HG03442 (cell line): ENCODE measurements around the gene NKX1-1.
"Not testable (repeated sequence)": the region's sequence is repeated elsewhere in the genome, so short reads cannot be mapped to it uniquely, and the experiment has no call there.

ENCODE experiments used
- ATAC-seq: cut with Tn5 transposase; IDR thresholded peaks from one replicate; pipeline ENCODE4 v1.9.1; 2021; ENCODE audit warnings: mild to moderate bottlenecking, moderate library complexity; ENCODE audit not compliant: unreplicated experiment

The NKX1-1 gene

GRCh38 chr4:1393866-1394265 lies 12.4 kb downstream of the NKX1-1 start:
- no peak for ATAC-seq

DNA sequence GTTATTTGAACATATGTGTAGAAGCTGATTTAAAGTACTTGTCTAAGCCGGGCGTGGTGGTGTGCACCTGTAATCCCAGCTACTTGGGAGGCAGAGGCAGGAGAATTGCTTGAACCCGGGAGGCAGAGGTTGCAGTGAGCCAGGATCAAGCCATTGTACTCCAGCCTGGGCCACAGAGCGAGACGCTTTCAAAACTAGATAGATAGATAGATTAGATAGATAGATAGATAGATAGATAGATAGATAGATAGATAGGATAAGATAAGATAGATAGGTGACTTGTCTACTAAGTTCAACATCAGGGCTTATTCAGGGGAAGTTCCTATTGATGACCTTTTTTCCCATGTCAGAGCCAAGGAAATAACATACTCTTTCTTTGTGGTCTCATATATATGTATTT lies 12.9 kb downstream of the NKX1-1 start:
- not testable (repeated sequence) for ATAC-seq

GRCh38 chr4:1385373-1386340 lies 20.6 kb downstream of the NKX1-1 start:
- ATAC-seq, result no peak

DNA sequence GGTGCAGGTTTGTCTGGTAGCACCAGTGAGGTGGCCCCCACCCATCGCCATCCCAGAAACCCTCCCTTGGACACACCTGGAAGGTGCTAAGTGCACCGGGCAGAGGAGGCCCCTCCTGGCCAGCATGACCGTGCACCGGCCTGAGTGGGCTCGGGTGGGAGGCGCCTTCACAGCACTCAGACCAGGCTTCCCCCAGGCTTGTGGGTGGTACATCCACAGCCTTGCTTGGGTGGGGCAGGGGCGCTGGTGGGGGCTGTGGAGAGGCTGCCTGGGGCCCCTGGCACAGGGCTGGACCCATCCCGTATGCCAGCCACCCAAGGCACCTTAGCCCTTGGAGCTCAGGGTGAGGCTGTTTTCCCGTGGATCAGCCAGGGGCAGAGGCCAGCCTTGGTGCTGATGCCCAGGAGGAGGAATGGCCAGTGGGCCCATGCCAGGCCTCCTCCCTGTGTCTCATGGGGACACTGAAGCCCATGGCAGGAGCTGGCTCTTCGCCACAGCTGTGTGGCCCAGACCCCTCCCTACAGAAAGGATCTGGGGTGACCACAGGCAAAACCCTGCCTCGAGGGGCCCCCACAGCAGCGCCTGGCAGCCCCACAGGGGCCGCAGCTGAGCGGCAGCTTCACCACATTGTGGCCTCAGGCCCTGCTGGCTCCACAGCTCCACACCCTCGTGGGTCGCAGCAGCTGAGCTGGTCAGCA lies 21.4 kb downstream of the NKX1-1 start:
- no peak for ATAC-seq

GRCh38 chr4:1383728-1384591 lies 22.3 kb downstream of the NKX1-1 start:
- no peak for ATAC-seq

GRCh38 chr4:1382776-1383727 lies 23.2 kb downstream of the NKX1-1 start:
- no peak for ATAC-seq

- no peak for ATAC-seq
Measured at GRCh38 chr4:1381944-1382541, 24.2 kb downstream of the NKX1-1 start.

DNA sequence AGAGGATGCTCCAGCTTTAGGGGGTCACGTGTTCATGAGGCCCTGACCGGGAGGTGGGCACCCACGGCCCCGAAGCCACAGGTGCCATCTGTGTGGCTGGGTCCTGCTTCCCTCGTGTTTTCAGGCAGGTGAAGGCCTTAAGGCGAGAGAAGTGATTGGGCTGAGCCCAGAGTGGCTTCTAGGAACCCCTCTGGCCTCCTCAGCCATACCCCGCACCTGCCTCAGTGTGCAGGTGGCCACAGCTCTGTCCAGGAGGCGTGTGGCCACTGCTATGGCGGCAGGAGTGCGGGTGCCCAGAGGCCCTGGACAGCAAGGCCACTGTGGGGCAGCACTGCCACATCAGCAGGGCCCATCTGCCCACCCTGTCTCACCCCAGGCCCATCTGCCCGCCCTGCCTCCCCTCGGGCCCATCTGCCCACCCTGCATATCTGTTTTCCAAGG lies 25.0 kb downstream of the NKX1-1 start:
- ATAC-seq, result no peak

DNA sequence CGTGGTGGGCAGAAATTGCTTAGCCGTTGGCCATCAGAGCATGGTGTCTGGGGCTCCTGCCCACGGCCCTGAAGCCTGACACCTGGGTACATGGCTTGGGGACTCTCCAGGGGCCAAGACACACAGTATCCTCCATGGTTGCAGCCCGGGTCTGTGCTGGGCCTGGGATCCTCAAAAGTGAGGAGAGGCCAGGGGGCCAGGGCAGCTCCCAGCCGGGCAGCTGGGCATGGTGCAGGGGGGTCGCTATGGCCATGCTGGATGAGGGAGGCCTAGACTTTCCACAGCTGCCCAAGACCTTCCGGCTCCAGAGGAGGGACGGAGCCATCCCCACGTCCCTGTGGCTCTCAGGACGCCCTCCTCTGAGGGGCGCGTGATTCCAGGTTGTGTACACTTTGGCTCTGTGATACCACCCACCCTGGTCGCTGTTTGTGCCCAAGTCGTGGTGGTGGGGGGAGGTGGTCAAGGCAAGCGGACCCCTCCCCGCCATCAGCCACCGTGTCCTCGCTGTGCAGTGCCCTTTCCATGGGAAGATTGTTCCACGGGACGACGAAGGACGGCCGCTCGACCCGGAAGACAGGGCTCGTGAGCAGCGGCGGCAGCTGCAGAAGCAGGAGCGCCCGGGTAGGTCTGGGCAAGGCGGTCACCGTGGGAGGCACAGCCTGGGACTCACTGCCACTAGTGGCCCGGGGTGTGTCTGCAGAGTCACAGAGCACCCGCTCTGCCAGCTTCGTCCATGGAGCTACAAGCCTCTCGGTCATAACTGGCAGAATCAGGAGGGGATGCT lies 25.7 kb downstream of the NKX1-1 start:
- ATAC-seq, result no peak

- no peak for ATAC-seq
Measured at GRCh38 chr4:1379801-1380331, 26.4 kb downstream of the NKX1-1 start.

- no peak for ATAC-seq
Measured at GRCh38 chr4:1379351-1379781, 26.9 kb downstream of the NKX1-1 start.

DNA sequence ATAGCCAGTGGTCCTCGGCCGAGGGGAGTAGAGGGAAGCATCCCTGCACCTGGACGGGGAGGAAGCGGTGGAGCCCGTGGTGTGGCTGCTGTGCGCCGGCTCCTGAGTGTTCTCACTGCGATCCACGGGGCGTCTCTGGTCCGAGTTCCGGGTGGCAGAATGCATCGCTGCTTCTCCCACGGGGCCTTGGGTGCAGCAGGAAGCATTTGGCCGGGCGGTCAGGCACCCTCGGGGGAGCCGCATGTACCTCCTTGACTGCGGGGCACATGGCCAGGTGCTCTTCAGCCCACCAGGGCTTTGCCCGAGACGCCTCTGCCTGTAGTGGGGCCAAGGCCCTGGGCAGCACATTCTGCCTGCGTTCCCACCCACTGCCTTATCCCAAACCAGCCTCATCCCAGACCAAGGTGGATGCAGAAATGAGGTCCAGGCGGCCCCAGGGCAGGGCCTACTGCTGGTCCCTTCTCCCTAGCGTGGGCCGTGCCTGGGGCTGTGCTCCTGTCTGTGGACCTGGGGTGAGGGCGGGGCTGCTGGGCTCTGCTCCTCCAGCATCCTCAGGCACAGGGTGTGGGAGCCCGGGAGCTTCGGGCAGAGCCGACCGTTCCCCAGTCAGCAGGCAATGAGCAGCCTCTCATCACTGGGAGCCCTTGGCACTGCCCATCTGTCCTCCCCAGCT lies 27.5 kb downstream of the NKX1-1 start:
- ATAC-seq, result no peak

- no peak for ATAC-seq
Measured at GRCh38 chr4:1377606-1378261, 28.5 kb downstream of the NKX1-1 start.

GRCh38 chr4:1376841-1377605 lies 29.2 kb downstream of the NKX1-1 start:
- ATAC-seq, result no peak

DNA sequence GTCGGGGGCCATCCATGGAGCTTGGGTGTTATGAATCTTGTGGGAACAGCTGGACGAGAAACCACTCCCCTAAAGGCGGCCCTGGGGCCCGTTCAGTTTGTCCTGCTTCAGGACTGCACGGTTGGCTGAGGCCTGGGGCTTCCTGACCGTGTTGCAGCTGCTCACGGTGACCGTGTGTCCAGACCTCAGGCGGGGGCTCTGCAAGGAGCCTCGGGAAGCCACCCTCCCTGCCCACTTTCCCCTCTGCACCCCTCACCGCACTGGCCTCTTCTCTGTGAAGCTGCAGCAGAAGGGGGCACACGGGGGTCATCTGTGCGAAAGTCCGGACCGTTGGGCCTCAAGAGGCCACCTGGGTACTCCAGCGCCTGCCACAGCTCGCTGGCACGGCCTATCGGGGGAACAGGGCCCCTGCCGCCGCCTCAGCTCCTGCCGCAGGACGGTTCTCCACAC lies 29.8 kb downstream of the NKX1-1 start:
- no peak for ATAC-seq

DNA sequence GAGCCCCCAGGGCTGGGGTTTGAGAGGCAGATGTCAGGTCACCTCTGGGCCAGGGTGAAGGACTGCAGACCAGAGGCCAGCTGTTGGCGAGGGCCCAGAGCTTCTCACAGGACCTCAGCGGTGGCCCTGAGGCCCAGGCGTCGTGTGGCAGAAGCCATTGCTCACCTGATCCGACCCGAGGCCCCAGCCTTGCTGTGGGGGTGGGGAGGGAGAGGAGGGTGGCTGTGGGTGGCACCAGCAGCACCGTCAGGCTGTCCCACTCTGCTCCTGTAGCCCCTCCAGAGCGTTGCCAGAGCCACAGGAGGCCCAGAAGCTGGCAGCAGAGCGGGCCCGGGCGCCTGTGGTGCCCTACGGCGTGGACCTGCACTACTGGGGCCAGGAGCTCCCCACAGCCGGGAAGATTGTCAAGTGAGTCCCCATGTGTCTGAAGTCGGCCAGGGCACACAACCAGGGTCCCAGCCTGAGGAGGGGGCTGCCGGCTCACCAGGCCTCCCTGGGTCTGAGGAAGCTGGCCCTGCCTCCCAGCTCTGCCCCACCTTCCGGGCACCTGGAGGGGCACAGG lies 30.4 kb downstream of the NKX1-1 start:
- no peak for ATAC-seq
